ENCODE results near the gene TMEM9. TPM values are rescaled to one million over a fixed set of nuclear protein-coding genes. Genes with fewer than 3 reads are reported as not detected.

The TMEM9 gene
- total RNA-seq, 1 experiment from 2014 or later = 435 TPM

GRCh38 chr1:201126463-201126831, 27.8 kb downstream of the TMEM9 start:
- Histone ChIP-seq H3K36me3 (ENCODE audit: low read depth, low read length) (no peaks in the 10 kb centered on the region), H3K27ac (ENCODE audit: low read length) (no peak overlapping the region), H3F3A (ENCODE audit: low read length, unreplicated experiment) (no peaks in the 10 kb centered on the region), H3K27me3 (ENCODE audit: low read length) (no peaks in the 10 kb centered on the region), H3K9me2 (replicated peaks; ENCODE audit: low read length) (no peaks in the 10 kb centered on the region), H3K9me3 (ENCODE audit: low read length) (no peaks in the 10 kb centered on the region), H3K4me1 (ENCODE audit: insufficient read depth, low read length) (peaks cover 38% of the 10 kb centered on the region), H3K4me3 (ENCODE audit: low read length) (peak overlapping the region; percentile 59; the same call in 1 of the 2 replicates), H4K20me1 (ENCODE audit: low read length) (no peaks in the 10 kb centered on the region), H3K9ac (ENCODE audit: low read length) (no peak overlapping the region), H3K79me2 (ENCODE audit: low read length) (no peaks in the 10 kb centered on the region), H2AFZ (ENCODE audit: low read length) (peak overlapping the region; percentile 69; the same call in 1 of the 2 replicates), H3K4me2 (ENCODE audit: low read length) (peak overlapping the region; percentile 77)
- POLR2A ChIA-PET (ENCODE audit: unreplicated experiment) = interaction anchor here (0.7 kb wide), 1 partner anchor 85 kb away, joined by 3 read pairs; no protein-coding TSS in a partner anchor
- CTCF ChIA-PET = interaction anchor here (0.7 to 1.2 kb wide), 3 partner anchors 37 to 103 kb away, joined by 3 to 4 read pairs (median 4); no protein-coding TSS in a partner anchor
- TF ChIP-seq EZH2phosphoT487 (IDR thresholded peaks at IDR 0.05; ENCODE audit: borderline replicate concordance, low read length) (no peak), CTCF (conservative IDR thresholded peaks at IDR 0.05; ENCODE audit: low read depth, low read length) (no peak), EZH2 (IDR thresholded peaks at IDR 0.05; ENCODE audit: low read length, unreplicated experiment) (no peak)
- DNase-seq (no peak), ATAC-seq (no peak)
- intact Hi-C loops (cut with micrococcal nuclease) = loop anchor here (1.0 to 5.0 kb wide), 5 partner anchors 11 to 221 kb away; partner anchors contain the start of gene TMEM9
- BruUV-seq (replicated peaks) = no TSS peak

- ChIA-PET POLR2A (ENCODE audit: unreplicated experiment) (no interaction called here), CTCF (interaction anchor here (1.0 to 1.2 kb wide), 2 partner anchors 97 to 104 kb away, joined by 4 read pairs; no protein-coding TSS in a partner anchor)
These were observed 28.5 kb downstream of the TMEM9 start for GRCh38 chr1:201125800-201126199.

More at GRCh38 chr1:201125800-201126199, 28.5 kb downstream of the TMEM9 start:
- no peak for DNase-seq
- no peak for TF ChIP-seq CTCF (conservative IDR thresholded peaks at IDR 0.05; ENCODE audit: low read depth, low read length)
- no peak for TF ChIP-seq EZH2 (IDR thresholded peaks at IDR 0.05; ENCODE audit: low read length, unreplicated experiment)
- TF ChIP-seq EZH2phosphoT487 (IDR thresholded peaks at IDR 0.05; ENCODE audit: borderline replicate concordance, low read length) = no peak
- Histone ChIP-seq H3K4me2 (ENCODE audit: low read length) (no peak overlapping the region), H3K9me2 (replicated peaks; ENCODE audit: low read length) (no peaks in the 10 kb centered on the region), H3K4me1 (ENCODE audit: insufficient read depth, low read length) (peaks cover 38% of the 10 kb centered on the region), H3F3A (ENCODE audit: low read length, unreplicated experiment) (no peaks in the 10 kb centered on the region), H2AFZ (ENCODE audit: low read length) (no peak overlapping the region), H3K27ac (ENCODE audit: low read length) (no peak overlapping the region), H3K79me2 (ENCODE audit: low read length) (no peaks in the 10 kb centered on the region), H4K20me1 (ENCODE audit: low read length) (no peaks in the 10 kb centered on the region), H3K27me3 (ENCODE audit: low read length) (no peaks in the 10 kb centered on the region), H3K36me3 (ENCODE audit: low read depth, low read length) (no peaks in the 10 kb centered on the region), H3K9ac (ENCODE audit: low read length) (no peak overlapping the region), H3K9me3 (ENCODE audit: low read length) (no peaks in the 10 kb centered on the region), H3K4me3 (ENCODE audit: low read length) (no peak overlapping the region)
- no peak for ATAC-seq
- intact Hi-C loops (cut with micrococcal nuclease) = loop anchor here (1.0 to 5.0 kb wide), 5 partner anchors 12 to 222 kb away; partner anchors contain the start of gene TMEM9
- BruUV-seq (replicated peaks) = no TSS peak
